Embryonic facial prominence (tissue), 1 donor: Measurements from ENCODE around the gene CSNK1G2.

Source experiments
- DNase-seq: peaks from one replicate; pipeline ENCODE4 v3.0.0-alpha.2; 2016; ENCODE audit errors: extremely low spot score

The CSNK1G2 gene

DNA sequence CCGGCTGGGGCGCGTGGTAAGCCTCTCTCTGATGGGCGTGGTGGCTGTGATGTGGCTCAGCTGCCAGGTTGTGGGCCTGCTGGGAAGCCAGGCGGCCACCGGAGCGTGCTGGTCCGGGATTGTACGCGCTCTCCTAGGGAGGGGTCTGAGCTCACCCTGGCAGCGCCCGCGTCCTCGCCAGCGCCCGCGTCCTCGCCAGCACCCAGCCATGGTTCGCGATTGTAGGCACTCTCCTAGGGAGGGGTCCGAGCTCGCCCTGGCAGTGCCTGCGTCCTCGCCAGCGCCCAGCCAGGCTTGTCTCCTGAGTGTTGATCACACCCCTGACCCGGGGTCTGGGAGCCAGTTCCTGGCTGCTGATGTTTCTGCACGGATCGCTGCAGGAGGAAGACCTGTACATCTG is 22.0 kb upstream of the CSNK1G2 start:
- no peak for DNase-seq

DNA sequence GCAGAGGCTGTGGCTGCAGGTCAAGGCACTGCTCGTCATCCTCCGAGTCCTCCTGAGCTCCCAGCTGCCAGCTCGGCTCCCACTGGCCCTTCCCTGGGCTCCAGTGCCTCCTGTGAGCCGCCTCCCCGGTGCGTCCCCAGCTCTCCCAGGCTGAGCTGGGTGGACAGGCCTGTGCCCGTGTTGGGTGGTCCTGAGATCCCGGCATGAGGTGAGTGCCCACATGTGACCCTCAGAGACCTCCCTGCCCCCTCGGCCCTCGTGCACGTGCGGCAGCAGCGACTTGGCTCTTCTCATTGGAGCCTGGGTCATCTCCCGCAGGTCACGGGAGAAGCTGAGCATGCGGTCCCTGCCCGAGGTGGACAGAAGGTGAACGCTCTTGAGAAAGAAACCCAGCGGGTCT is 20.3 kb upstream of the CSNK1G2 start:
- DNase-seq: no peak

DNA sequence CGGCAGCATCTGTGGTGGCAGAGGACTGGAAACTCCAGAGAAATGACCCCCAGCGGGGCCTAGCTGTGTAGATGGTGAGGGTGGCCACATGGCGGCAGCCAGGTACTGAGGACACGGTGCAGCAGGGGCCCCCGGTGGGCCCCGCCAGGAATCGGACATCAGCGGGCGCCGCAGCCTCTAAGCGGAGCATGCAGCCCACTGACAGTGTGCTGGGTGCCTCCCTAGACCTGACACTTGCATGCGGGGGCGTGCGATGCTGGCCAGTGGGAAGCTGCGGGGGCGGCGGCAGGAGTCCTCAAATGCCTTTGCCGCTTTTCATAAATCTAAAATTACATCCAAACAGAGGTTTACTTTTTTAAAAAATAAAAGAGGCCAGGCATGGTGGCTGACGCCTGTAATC is 19.6 kb upstream of the CSNK1G2 start:
- no peak for DNase-seq

DNA sequence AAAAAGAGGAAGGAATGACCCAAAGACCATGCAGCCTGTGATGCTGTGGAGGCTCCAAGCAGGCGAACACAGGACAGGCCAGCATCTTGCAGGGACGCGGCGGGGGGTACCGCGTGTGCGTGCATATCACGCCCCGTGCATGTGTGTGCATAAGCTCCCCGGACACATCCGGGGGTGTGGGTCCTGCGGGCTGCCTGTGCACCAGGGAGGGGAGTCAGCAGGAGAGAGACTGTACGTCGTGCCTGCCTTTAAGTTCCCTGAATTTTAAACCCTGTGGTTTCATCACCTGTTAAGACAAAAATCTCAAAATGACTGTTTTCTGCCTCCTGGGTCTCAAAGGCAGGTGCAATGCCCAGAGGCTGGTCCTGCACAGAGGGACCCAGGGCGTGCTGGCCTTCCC is 19.1 kb upstream of the CSNK1G2 start:
- DNase-seq: no peak

DNA sequence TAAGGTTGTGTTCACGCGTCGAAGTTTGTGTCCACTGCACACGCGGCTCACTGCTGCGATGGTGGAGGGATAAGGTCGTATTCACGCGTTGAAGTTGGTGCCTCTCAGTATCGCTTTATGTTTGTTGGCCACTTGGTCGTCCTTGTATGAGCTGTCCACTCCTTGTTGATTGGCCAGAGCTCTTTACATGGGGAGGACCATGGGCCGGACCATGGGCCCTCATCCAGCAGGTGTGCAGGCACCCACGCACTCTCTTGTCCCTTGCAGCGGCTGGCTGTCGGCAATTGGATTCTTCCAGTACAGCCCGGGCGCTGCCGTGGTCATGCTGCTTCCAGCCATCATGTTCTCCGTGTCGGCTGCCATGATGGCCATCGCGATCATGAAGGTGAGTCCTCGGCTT is 18.2 kb upstream of the CSNK1G2 start:
- no peak for DNase-seq

DNA sequence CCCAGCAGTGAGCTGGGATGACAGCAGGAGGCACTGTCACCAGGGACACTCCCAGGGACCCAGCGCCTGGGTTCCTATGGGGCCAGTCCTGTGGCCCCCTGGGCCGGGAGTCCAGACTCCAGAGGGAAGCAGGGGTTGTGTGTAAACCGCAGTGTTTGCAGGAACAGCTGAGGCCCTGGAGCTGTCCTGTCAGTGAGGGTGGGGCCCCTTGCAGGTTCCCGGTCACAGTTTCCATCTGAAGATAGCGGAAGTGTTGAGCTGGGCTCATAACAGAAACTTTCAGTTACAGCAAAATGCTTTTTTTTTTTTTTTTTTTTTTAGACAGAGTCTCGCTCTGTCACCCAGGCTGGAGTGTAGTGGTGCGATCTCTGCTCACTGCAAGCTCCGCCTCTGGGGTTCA is 17.7 kb upstream of the CSNK1G2 start:
- no peak for DNase-seq

DNA sequence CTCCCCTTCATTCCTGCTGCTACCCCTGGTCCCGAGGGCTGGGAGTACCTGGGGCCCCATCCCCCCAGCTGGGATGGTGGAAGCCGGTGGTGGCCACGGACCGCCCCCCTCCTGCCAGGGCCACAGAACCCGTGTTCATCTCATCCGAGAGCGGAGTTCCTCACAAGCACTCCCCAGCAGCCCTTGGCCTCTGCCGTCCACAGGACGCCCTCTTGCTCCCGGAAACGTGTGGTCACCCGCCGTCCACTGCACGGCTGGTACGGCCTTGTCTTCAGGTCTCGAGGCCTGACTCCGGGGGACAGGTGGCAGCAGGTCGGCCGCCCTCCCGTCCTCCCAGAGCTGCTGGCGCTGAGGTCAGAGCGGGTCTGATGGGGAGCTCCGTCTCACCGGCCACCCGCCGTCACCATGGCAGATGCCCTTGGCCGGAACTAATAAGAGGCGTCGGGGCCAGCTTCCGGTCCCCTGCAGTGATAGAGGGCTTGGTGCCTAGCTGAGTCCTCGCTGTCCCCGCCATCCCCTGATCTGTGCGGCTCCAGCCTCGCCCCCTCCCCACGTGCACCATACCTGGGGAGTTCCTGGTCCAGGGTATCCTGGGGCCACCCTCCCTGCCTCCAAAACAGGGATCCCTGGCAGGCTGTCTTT is 16.5 kb upstream of the CSNK1G2 start:
- DNase-seq: no peak

DNA sequence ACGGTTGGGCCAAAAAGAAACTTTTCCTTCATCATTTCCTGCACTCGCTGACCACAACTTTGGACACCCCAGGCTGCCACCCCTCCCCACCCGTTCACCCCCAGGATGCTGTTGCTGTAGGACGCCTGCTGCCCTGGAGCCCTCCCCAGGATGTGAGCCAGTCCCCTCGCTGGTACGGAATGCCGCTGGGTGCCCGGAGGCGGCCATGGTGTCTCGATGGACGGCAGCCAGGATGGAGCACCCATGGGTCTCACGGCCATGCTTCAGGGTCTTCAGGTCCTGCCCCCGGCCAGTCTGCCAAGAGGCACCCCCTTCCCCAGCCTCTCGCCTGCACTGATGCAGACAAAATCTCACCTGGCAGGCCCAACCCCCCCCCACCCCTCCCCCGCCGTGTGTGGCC is 15.4 kb upstream of the CSNK1G2 start:
- no peak for DNase-seq

DNA sequence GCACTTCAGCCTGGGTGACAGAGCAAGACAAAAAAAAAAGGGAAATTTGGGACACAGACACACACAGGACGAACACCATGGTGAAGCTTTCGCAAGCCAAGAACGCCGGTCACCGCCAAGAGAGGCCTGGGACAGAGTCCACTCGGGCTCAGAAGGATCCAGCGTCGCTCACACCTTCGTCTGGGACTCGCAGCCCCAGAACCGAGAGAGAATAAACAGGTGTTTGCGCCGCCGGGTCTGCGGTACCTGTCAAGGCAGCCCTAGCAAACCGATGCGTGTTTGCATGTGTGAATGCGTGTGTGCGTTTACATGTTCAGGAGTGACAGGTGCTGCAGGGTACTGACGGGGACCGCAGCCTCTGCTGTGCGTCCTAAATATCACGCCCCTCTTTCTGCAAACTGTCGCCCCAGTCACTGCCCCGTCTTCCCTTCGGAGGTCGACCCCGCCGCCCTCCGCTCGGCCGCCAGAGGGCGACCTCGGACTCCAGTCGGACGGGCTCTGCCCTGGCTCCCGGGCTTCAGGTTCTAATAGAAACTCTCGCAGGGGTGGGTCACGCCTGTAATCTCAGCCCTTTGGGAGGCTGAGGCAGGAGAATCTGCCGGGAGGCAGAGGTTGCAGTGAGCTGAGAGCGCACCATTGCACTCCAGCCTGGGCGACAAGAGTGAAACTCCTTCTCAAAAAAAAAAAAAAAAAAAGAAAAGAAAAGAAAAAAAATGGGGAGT is 11.8 kb upstream of the CSNK1G2 start:
- DNase-seq: no peak

DNA sequence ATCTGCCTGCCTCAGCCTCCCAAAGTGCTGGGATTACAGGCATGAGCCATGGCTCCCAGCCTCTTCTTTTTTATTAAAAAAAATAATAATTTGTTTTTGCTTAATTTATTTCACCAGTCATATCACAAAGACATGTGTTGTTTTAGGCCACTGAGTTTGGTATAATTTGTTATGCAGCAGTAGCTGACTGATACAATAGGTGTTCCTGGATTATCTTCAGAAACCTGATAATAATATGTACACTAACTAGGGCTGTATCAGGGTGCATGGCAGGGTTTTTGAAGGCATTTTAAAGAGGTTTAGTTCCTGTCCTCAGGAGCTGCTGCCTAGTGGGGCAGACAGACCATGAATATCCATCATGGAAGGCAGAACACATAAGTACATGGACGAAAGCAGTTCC is 9.5 kb upstream of the CSNK1G2 start:
- no peak for DNase-seq

DNA sequence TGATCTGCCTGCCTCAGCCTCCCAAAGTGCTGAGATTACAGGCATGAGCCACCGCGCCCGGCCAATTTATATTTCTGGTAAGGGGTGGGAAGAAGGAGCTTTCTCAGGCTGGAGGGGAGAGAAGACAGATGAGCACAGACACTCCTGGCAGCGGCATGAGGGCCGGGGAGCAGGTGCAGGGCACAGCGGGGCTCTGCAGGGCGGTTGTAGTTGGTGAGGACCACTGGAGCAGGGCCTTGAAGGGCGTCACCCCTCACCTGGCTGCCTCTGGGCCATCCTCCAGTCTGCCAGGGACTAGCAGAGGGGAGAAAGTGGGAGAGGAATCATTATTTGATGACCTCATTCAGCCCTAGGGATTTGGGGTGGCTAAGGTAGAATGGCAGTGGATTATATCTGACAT is 8.6 kb upstream of the CSNK1G2 start:
- no peak for DNase-seq

DNA sequence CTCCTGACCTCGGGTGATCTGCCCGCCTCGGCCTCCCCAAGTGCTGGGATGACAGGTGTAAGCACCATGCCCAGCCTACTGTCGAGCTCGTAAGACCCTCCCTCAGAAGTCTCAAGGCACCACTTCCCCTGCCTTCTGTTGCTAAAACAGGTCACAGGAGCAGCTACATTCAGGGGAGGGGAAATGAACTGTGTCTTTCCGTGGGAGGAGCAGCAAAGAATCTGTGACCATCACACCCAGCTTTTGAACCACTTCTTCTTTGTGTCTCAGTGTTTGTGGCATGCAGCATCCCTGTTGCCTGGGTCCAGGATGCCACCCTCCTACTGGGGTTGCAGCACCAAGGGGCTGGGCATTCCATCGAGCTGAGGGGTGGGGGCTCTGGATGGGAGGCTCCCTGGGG is 7.7 kb upstream of the CSNK1G2 start:
- no peak for DNase-seq

DNA sequence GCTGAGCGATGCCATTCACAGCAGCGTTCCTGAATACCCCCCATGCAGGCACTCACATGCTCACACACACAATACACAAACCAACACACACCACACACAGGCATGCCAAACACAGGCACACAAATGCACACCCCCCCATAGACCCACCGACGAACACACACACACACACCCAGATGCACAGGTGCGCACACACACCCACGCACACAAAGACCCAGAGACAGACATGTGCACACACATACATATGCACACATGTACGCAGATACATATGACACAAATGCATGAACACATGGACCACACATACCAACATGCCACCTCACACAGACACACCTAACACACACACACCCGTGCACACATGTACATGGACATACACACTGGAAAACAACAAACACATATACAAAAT is 7.0 kb upstream of the CSNK1G2 start:
- DNase-seq: no peak

DNA sequence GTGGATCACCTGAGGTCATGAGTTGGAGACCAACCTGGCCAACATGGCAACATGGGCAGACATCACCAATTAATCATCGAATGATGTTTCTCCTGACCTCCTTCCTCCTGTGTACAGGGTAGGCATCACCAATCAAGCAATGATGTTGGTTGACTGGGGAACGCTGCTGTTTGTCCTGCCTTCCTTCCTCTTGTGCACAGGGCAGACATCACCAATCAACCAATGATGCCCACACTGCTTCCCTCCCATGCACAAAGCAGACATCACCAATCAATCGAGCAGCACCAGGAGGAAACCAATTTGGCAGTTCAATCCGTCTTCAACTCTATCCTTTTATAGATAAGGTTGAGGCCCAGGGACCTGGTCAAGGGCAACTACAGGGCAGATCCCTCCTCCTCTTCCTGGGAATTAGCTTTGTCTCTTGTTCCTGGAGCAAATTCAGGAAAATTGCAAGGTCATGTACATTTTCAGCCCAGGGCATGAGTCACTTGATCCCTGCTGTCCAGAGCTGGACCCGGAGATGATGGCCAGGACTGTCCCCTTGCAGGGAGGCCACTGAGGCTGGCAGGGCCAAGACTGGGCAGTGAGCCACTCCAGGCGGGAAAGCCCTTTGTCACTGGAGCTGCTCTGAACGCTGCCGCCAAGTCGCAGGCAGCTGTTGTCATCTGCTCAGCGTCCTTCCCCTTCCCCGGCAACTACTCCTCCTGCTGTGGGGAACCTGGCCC is 5.3 kb upstream of the CSNK1G2 start:
- no peak for DNase-seq

DNA sequence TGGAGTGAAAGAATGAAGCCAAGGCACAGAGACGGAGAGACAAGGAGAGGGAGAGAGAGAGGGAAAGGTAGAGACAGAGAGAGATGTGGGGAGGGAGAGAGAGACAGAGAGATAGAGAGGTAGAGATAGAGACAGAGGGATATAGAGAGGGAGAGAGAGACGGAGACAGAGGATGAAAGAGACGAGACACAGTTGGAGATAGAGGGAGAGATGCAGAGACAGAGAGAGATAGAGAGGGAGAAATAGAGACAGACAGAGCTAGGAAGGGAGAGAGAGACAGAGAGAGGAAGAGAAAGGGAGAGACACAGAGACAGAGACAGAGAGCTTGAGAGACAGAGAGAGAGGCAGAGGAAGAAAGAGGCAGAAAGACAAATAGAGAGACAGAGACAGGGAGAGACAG is 4.5 kb upstream of the CSNK1G2 start:
- no peak for DNase-seq

DNA sequence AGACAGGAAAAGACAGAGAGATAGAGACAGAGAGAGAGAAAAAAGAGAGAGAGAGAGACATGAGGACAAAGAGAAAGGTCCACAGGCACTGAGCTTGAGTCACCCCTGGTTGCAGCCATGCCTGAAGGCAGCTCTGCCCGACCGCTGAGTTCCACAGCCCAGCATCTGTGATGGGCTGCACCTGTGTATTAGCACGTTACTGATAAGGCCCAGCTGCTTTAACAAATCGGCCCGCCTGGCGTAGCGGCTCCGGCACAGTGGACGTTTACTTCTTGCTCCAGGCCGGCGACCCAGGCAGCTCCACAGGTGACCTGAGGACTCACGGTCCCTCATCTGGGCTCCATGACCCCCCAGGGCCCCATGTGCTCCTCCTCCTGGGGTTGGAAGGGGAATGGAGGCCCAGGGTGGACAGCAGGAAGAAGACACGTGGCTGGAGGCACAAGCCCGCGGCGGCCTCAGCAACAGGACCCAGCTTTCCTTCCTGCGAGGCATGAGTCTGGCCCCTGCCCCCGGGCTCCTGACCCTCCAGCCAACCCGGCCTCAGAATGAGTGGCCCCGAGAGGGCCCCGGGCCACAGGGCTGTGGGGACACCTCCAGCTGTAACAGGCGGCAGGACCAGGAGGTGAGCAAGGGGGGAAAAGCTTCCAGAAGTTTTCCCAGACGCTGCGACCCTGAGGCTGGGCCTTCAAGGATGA is 3.9 kb upstream of the CSNK1G2 start:
- DNase-seq: no peak

DNA sequence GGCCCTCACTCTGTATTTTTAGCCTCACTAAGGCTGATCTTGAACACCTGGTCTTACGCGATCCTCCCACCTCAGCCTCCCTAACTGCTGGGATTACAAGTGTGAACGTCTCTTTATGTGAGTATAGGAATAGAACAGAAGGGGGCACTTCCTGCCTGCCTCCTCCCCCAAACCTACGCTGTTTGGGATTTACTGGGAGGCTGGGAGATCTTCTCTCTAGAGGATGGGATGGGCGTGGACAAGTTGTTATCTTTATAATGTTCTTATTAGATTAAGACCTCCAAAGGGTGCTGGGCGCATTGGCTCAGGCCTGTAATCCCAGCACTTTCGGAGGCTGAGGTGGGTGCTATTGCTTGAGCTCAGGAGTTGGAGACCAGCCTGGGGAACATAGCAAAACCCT is 2.9 kb upstream of the CSNK1G2 start:
- DNase-seq: no peak

DNA sequence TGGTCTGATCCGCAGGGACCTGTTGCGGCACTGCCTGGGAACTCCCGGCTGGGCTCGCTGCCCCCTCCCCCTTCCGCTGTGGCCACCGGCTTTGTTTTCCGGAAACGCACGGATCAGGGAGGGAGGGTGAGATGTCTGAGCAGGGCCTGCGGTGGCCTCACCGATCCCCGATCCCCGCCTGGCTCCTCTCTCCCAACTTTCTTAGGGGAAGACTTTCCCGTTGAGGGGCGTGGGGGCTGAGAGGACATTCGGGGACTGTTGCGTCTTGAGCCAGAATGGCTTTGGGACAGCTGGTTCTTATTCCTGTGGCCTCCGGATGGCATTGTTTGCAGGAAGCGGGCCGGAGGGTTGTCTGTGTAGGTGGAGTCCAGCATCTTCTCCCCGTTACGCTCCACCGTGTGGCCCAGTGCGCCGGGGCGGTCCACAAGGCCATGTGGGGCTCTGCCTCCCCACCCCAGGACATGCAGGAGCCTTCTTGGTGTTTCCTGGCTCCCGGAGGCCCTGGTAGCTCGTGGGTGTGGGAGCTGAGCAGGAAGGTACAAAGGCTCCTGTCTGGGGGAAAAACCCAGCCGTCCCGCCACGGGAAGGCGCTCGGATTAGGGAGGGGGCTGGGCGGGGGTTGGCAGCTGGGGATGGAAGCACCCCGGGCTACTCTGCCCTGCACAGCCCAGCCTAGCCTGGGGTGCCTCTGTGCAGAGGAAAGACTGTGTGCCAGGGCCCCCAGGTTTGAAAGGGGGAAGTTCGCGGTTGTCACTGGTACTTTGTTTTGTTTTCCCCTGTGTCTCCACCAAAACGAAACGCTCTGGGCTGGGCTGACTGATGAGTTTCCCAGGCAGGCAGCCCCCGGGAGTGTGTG is 1.3 kb downstream of the CSNK1G2 start:
- no peak for DNase-seq

DNA sequence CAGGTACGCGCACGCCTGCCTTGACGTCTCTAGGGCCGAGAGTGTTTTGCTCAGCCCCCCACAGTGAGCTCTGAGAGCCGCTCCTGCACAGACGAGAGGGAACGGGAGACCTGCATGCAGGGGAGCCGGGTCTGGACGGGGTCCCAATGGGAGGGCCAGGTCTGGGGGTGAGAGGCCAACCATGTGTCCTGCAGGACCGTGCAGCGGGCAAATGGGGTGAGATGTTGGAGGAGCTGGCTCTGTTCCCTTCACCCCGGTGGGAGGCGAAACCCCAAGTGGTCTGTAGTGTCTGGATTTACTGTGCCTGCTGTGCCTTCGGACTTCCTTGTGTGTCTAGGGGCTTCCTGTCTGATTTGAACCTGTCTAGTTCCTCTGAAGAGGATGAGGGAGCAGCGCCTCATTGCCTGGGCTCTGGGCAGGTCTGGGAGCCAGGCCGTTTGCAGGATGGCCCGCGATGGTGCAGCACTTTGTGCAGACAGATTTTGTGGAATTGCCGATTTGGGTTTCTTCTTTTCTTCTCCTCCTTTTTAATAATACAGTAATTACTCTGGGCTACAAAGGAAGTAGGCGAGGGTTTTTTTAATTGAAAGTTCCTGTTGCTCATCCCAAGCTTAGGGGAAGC is 2.1 kb downstream of the CSNK1G2 start:
- no peak for DNase-seq

DNA sequence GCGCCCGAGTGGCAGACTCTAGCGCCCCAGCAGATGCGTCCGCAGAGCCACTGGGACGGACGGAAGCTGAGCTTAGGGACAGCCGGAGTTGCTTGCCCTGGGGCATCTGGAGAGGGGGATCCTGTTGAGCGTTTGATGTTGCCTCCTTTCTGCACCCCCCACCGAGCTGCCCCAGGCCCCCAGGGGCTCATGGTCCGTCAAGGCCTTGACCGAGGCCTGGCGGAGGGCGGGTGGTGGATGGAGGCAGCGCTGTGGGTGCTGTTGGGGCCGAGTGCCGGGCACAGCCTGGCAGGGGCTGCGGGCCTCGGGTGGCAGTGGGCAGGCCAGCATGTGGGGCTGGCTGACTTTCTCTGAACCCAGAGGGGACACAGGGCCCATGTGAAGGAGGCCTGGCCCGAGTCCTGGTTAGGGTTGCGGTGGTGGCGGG is 2.7 kb downstream of the CSNK1G2 start:
- DNase-seq: no peak
